Common myeloid progenitor, CD34-positive (primary cell): Measurements from ENCODE around the gene KRT13.

Experiments used
- CTCF ChIA-PET: fragments of 350-600 bp; sonication (Branson Sonifier 250); formaldehyde crosslinking; loops from one replicate; lab custom pipeline; 2021; ENCODE audit warnings: antibody characterized with exemption; lab: Charles Lee
- POLR2A ChIA-PET: fragments of 350-600 bp; sonication (Branson Sonifier 250); formaldehyde crosslinking; loops from one replicate; lab custom pipeline; 2021; ENCODE audit warnings: antibody characterized with exemption; lab: Charles Lee
- DNase-seq, 3 donors: peaks; one replicate each; pipeline versions ENCODE4 v3.0.0 to v3.0.0-alpha.2; 2013
- H3K27ac ChIP-seq, 2 experiments: 1 replicate in 1 of 2; 2 replicates in 1 of 2; pipeline ENCODE4 v1.7.0; 2013; ENCODE audit warnings: inconsistent platforms in 2 of 2, low read length in 2 of 2, mild to moderate bottlenecking in 2 of 2, low read depth in 1 of 2, moderate library complexity in 1 of 2; ENCODE audit not compliant: severe bottlenecking in 2 of 2, insufficient read depth in 1 of 2, poor library complexity in 1 of 2
- H3K27me3 ChIP-seq, 5 experiments: replicated peaks in 2 of 5; 1 replicate in 3 of 5; 2 replicates in 2 of 5; pipeline versions ENCODE4 v1.6.1 to v1.7.0; 2013; ENCODE audit warnings: low read length in 4 of 5, mild to moderate bottlenecking in 2 of 5, moderate library complexity in 2 of 5, inconsistent platforms in 1 of 5; ENCODE audit not compliant: insufficient read depth in 5 of 5, control insufficient read depth in 4 of 5
- H3K36me3 ChIP-seq, 4 experiments: 1 replicate in 2 of 4; 2 replicates in 2 of 4; pipeline versions ENCODE4 v1.6.1 to v1.7.0; 2013; ENCODE audit warnings: low read length in 3 of 4, control low read depth in 1 of 4, mild to moderate bottlenecking in 1 of 4; ENCODE audit not compliant: control insufficient read depth in 4 of 4, insufficient read depth in 4 of 4
- H3K4me1 ChIP-seq, 4 experiments: 1 replicate in 3 of 4; 2 replicates in 1 of 4; pipeline versions ENCODE4 v1.6.1 to v1.7.1; 2013; ENCODE audit warnings: low read length in 3 of 4, mild to moderate bottlenecking in 3 of 4, control low read depth in 1 of 4, inconsistent platforms in 1 of 4, moderate library complexity in 1 of 4; ENCODE audit not compliant: control insufficient read depth in 4 of 4, insufficient read depth in 4 of 4; ENCODE audit errors: control extremely low read depth in 1 of 4
- H3K4me3 ChIP-seq, 7 experiments: 1 replicate in 4 of 7; 2 replicates in 3 of 7; pipeline versions ENCODE4 v1.5.1 to v1.7.0; 2013; ENCODE audit warnings: mild to moderate bottlenecking in 7 of 7, low read length in 6 of 7, moderate library complexity in 6 of 7, inconsistent platforms in 2 of 7, low read depth in 2 of 7, control low read depth in 1 of 7; ENCODE audit not compliant: insufficient read depth in 4 of 7, control insufficient read depth in 1 of 7; ENCODE audit errors: extremely low read depth in 1 of 7
- H3K9me3 ChIP-seq, 5 experiments: 1 replicate in 4 of 5; 2 replicates in 1 of 5; pipeline versions ENCODE4 v1.6.1 to v1.7.1; 2013; ENCODE audit warnings: low read length in 4 of 5, mild to moderate bottlenecking in 2 of 5, inconsistent platforms in 1 of 5, low read depth in 1 of 5, moderate library complexity in 1 of 5; ENCODE audit not compliant: control insufficient read depth in 4 of 5, insufficient read depth in 2 of 5; ENCODE audit errors: control extremely low read depth in 1 of 5
- WGBS: methylation state at CpG from one replicate; pipeline ENCODE4 v1.1.5; 2013; ENCODE audit not compliant: insufficient coverage; 5-methylcytosine and 5-hydroxymethylcytosine counted together

The KRT13 gene

GRCh38 chr17:41513168-41513547 lies 7.7 kb upstream of the KRT13 start:
- Histone ChIP-seq H3K4me3 (no peak overlapping the region), H3K27ac (no peak overlapping the region), H3K4me1 (peaks cover 0 to 8% (median 4%) of the 10 kb centered on the region in 4 experiments), H3K27me3 (peaks cover 0 to 2% (median 0%) of the 10 kb centered on the region in 5 experiments), H3K36me3 (no peaks in the 10 kb centered on the region), H3K9me3 (no peaks in the 10 kb centered on the region)
- ChIA-PET POLR2A (no interaction called here), CTCF (interaction anchor here (1.4 kb wide), 1 partner anchor 36 kb away, joined by 4 read pairs; no protein-coding TSS in a partner anchor)
- DNase-seq = no peak
- WGBS = 100% methylated on average over 2 of the region's 5 CpGs

GRCh38 chr17:41512546-41513167 lies 7.2 kb upstream of the KRT13 start:
- POLR2A ChIA-PET = no interaction called here
- peaks cover 0 to 8% (median 4%) of the 10 kb centered on the region in 4 experiments for H3K4me1 ChIP-seq
- H3K9me3 ChIP-seq = no peaks in the 10 kb centered on the region
- H3K4me3 ChIP-seq = no peak overlapping the region
- no peak overlapping the region for H3K27ac ChIP-seq
- DNase-seq = peak in 2 of 3 donors; percentile 53 to 55
- WGBS = 34% methylated on average over 4 of the region's 7 CpGs
- CTCF ChIA-PET = interaction anchor here (0.8 to 1.4 kb wide), 3 partner anchors 18 to 612 kb away, joined by 3 to 4 read pairs (median 3); no protein-coding TSS in a partner anchor
- H3K27me3 ChIP-seq = no peaks in the 10 kb centered on the region
- no peaks in the 10 kb centered on the region for H3K36me3 ChIP-seq

DNA sequence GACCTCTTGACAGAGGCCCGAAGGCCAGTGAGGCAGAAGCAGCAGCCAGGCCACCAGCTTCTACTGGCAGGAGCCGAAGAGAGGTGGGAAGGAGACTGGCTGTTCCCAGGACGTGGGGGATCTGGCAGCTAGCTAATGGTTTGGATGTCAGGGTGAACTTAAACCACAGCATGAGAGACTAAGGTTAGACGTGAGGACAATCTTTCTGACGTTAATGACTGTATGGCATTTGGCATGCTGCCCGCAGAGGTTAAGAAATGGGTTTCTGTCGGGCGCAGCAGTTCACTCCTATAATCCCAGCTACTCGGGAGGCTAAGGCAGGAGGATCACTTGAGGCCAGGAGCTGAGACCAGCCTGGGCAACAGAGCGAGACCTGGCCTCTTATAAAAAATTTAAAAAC lies 6.3 kb upstream of the KRT13 start:
- CTCF ChIA-PET = interaction anchor here (0.8 to 1.4 kb wide), 2 partner anchors 19 to 37 kb away, joined by 3 to 4 read pairs; no protein-coding TSS in a partner anchor
- Histone ChIP-seq H3K9me3 (no peaks in the 10 kb centered on the region), H3K4me1 (peaks cover 0 to 8% (median 4%) of the 10 kb centered on the region in 4 experiments), H3K4me3 (no peak overlapping the region), H3K27ac (no peak overlapping the region), H3K27me3 (peaks cover 0 to under 1% (median 0%) of the 10 kb centered on the region in 5 experiments), H3K36me3 (no peaks in the 10 kb centered on the region)
- no peak for DNase-seq
- 96% methylated on average over 7 of the region's 10 CpGs for WGBS
- POLR2A ChIA-PET = no interaction called here

DNA sequence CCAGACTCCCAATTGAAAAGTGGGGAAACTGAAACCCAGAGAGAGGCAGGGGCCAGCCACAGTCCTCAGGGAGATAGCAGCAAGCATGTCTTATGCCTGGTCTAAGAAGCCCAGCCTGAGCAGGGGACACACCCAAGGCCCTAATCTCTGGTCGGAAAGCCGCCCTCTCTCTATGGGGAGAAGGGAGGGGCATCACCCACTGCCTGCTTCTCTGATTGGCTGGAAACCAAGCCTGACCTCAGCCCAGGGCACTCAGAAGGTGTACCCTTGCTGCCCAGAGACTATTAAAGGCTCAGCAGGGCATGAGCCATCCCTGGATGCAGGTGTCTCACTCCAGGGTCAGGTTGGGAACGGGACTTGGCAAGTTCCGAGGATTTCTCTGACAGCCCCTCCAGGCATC lies 5.7 kb upstream of the KRT13 start:
- Histone ChIP-seq H3K4me3 (no peak overlapping the region), H3K4me1 (peaks cover 0 to 8% (median 4%) of the 10 kb centered on the region in 4 experiments), H3K27ac (no peak overlapping the region), H3K9me3 (no peaks in the 10 kb centered on the region), H3K27me3 (peaks cover 0 to 2% (median 0%) of the 10 kb centered on the region in 5 experiments), H3K36me3 (no peaks in the 10 kb centered on the region)
- POLR2A ChIA-PET = no interaction called here
- WGBS = 85% methylated on average over 3 of the region's 4 CpGs
- no peak for DNase-seq
- CTCF ChIA-PET = no interaction called here

DNA sequence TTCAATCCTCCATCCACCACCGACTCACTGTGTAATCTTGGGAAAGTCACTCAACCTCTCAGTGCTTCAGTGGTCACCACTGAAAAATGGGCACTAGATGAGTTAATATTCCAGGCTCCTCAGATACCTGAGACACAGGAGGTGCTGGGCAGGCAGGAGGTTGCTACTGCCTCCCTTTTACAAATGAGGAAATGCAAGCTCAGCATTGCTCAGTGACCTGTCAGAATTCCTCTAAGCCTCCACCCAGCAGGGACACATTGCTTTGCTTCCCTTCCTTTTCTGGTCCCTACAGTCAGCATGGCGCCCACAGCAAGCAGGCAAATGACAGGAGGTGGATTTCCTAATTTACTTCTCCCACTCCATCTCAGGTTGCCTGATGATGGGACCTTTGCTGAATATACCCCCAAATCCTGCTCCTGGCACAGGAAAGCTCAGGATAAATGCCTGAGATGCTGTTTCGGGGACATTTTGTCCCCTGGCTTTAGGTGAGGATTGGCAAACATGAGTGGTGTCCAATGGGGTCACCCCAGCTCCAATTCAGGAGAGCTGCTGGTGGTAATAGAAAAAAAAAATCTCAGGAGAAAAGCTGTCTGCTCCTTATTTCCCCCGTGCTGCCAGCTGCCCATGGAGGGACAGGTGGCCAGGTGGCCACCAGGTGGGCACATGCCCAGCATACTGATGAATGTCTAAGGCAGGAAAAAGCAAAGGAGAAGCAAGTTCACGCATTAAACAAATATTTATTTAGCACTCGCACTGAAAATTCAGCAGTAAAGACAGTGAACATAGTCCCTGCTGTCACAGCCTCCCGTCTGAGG lies 5.0 kb upstream of the KRT13 start:
- Histone ChIP-seq H3K36me3 (no peaks in the 10 kb centered on the region), H3K27me3 (peaks cover 0 to 2% (median 0%) of the 10 kb centered on the region in 5 experiments), H3K4me3 (no peak overlapping the region), H3K9me3 (no peaks in the 10 kb centered on the region), H3K27ac (no peak overlapping the region), H3K4me1 (peaks cover 0 to 8% (median 4%) of the 10 kb centered on the region in 4 experiments)
- ChIA-PET POLR2A (no interaction called here), CTCF (no interaction called here)
- WGBS = 95% methylated on average over 6 of the region's 7 CpGs
- DNase-seq = no peak

DNA sequence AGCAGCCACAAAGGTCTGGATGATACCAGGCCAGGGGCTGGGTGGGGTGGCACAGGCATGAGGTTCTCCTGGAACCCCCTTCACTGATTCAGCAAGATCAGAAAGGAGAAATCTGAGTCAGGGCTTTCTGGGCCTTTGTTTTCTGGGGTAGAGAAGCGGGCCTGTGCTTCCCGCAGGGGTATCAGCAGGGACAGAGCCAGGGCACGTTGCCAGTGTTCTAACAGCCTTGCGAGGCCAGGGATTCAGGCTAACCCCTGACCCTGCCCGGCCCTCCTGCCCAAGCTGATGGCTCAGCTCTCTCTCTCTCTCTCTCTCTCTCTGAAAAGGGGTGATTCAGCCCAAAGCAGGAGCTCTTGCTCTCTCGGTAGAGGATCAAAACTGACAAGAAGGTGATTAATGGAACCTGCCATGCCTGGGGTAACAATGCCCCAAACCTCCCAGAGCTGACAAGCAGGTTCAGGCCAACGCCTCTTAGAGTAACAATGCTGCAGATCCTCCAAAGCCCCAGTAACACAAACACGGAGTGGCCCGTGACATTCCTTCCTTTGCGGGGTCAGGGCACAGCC lies 2.0 kb upstream of the KRT13 start:
- Histone ChIP-seq H3K4me3 (no peak overlapping the region), H3K36me3 (no peaks in the 10 kb centered on the region), H3K27ac (no peak overlapping the region), H3K27me3 (peaks cover 0 to 2% (median 0%) of the 10 kb centered on the region in 5 experiments), H3K9me3 (no peaks in the 10 kb centered on the region), H3K4me1 (peaks cover 0 to 2% (median 1%) of the 10 kb centered on the region in 4 experiments)
- ChIA-PET CTCF (no interaction called here), POLR2A (no interaction called here)
- 74% methylated on average over 7 of the region's 10 CpGs for WGBS
- no peak for DNase-seq
